Stomach (tissue), 19 donors: Measurements from ENCODE around the gene ARG2. TPM values are rescaled to one million over a fixed set of nuclear protein-coding genes. Genes with fewer than 3 reads are reported as not detected.

Experiments used
- DNase-seq, 2 donors: peaks; one replicate each; pipeline versions ENCODE4 v3.0.0 to v3.0.0-alpha.2; 2013 to 2019
- H3K27ac ChIP-seq, 5 donors: fragments of 200-600 bp in 4 of 5; sonication (generic) in 4 of 5; one replicate each; pipeline ENCODE4 v1.5.1; 2013 to 2019; ENCODE audit warnings: mild to moderate bottlenecking in 1 of 5, moderate library complexity in 1 of 5
- H3K27me3 ChIP-seq, 3 donors: fragments of 200-600 bp; sonication (generic); one replicate each; pipeline ENCODE4 v1.5.1; 2017 to 2019; ENCODE audit warnings: mixed run types in 1 of 3
- H3K36me3 ChIP-seq, 4 donors: fragments of 200-600 bp; sonication (generic); 1 replicate in 3 of 4; 2 replicates in 1 of 4; pipeline ENCODE4 v1.5.1; 2016 to 2019
- H3K4me1 ChIP-seq, 4 donors: fragments of 200-600 bp; sonication (generic); one replicate each; pipeline ENCODE4 v1.5.1; 2016 to 2019
- H3K4me3 ChIP-seq, 4 donors: fragments of 200-600 bp; sonication (generic) in 3 of 4; one replicate each; pipeline ENCODE4 v1.5.1; 2016 to 2019; ENCODE audit warnings: mild to moderate bottlenecking in 1 of 4
- H3K9me3 ChIP-seq, 4 donors: fragments of 200-600 bp; sonication (generic); one replicate each; pipeline ENCODE4 v1.5.1; 2016 to 2019
- CTCF ChIP-seq, 7 experiments: fragments of 450-650 bp in 4 of 7; fragments of 200-600 bp in 3 of 7; sonication (generic) in 3 of 7; IDR thresholded peaks; one replicate each; pipeline ENCODE4 v1.5.1; 2016 to 2019; ENCODE audit warnings: antibody characterized with exemption in 7 of 7, control low read depth in 2 of 7, mild to moderate bottlenecking in 1 of 7
- EP300 ChIP-seq: sonication (generic); formaldehyde crosslinking; IDR thresholded peaks from one replicate; pipeline ENCODE4 v1.6.1; 2017; ENCODE audit warnings: antibody characterized with exemption
- POLR2A ChIP-seq, 4 donors: fragments of 450-650 bp; IDR thresholded peaks; one replicate each; pipeline ENCODE4 v1.6.1; 2016; ENCODE audit warnings: antibody characterized with exemption in 4 of 4, control low read depth in 2 of 4, mild to moderate bottlenecking in 1 of 4, moderate library complexity in 1 of 4
- POLR2AphosphoS5 ChIP-seq, 3 donors: sonication (generic); formaldehyde crosslinking; IDR thresholded peaks; one replicate each; pipeline ENCODE4 v1.6.1; 2016; ENCODE audit warnings: antibody characterized with exemption in 3 of 3
- WGBS, 5 donors: extraction: QIAGEN DNeasy Blood & Tissue Kit in 3 of 5; methylation state at CpG; one replicate each; pipeline versions ENCODE4 v1.1.5 to v1.1.7; 2013 to 2018; 5-methylcytosine and 5-hydroxymethylcytosine counted together
- intact Hi-C: fragments of 100-400 bp; cut with DNase I; formaldehyde crosslinking; loops from one replicate; pipeline ENCODE4 v1.15.1; 2023; ENCODE audit warnings: low total_unique reads
- long read RNA-seq, 10 donors: transcript quantifications; one replicate each; lab custom pipeline, GENCODE V29; 2026
- polyA plus RNA-seq, 3 donors: library from polyadenylated mRNA; stranded (reverse); fragments of 200-250 nt; gene quantifications; one replicate each; pipeline ENCODE4 v1.2.3, GENCODE V29; 2013
- total RNA-seq, 5 donors: library from RNA; depleted of rRNA; stranded (reverse); fragments of >200 nt; gene quantifications; one replicate each; pipeline versions ENCODE4 v1.1.0 to v1.2.3, GENCODE V29; 2014 to 2016
- donor health status: healthy with polysubstance abuse.
- donor health status: Bipolar disorder and iron deficiency.
- donor health status: healthy.

The ARG2 gene
- total RNA-seq: 1 to 10 TPM in 4 of 5 donors, not detected in 1; 1.2 to 9.4 (median 3.9) TPM
- 1 to 10 TPM; 2.6 to 4.9 (median 4.0) TPM for polyA plus RNA-seq
- long read RNA-seq, donor 1: 0 reads
- long read RNA-seq, donor 2, partial matches to known transcripts: 62 of 130 reads
- long read RNA-seq, donor 2, other reads (novel, unspliced or antisense): 68 of 130 reads
- long read RNA-seq, donor 3: 0 reads
- long read RNA-seq, donor 4: 0 reads
- long read RNA-seq, donor 5, partial matches to known transcripts: 22 of 49 reads
- long read RNA-seq, donor 5, other reads (novel, unspliced or antisense): 25 of 49 reads
- long read RNA-seq, donor 6: 0 reads
- long read RNA-seq, donor 7: 0 reads
- long read RNA-seq, donor 8, partial matches to known transcripts: 59 of 101 reads
- long read RNA-seq, donor 8, other reads (novel, unspliced or antisense): 42 of 101 reads
- long read RNA-seq, donor 9, partial matches to known transcripts: 0 of 4 reads
- long read RNA-seq, donor 9, other reads (novel, unspliced or antisense): 0 of 4 reads
- long read RNA-seq, donor 10, partial matches to known transcripts: 33 of 46 reads
- long read RNA-seq, donor 10, other reads (novel, unspliced or antisense): 13 of 46 reads

- WGBS, 5 donors: 0 to 1% (median 1%) methylated on average over 19 to 62 of the region's 62 CpGs
- intact Hi-C loops: loop anchor here (10.0 kb wide), 1 partner anchor 45 kb away; no protein-coding TSS in a partner anchor
- peak within 1 kb of the TSS; percentile 52 to 72 (median 62) for H3K4me3 ChIP-seq
- H3K9me3 ChIP-seq: no peaks in the 10 kb centered on the region
- TF ChIP-seq POLR2AphosphoS5 (IDR thresholded peaks at IDR 0.05) (peak; percentile 65 to 89 (median 76)), CTCF (IDR thresholded peaks at IDR 0.05) (peak in 2 of 7 experiments; percentile 11 to 12), EP300 (no peak), POLR2A (IDR thresholded peaks at IDR 0.05) (peak in 2 of 4 donors; percentile 4 to 51)
- no peaks in the 10 kb centered on the region for H3K36me3 ChIP-seq
- no peaks in the 10 kb centered on the region for H3K27me3 ChIP-seq
- H3K4me1 ChIP-seq: peaks cover 6 to 40% (median 18%) of the 10 kb centered on the region in 4 donors
- H3K27ac ChIP-seq: peak within 1 kb of the TSS; percentile 76 to 92 (median 81)
- peak; percentile 99 to 100 for DNase-seq
Observed at GRCh38 chr14:67619446-67620216, at the start of gene ARG2. TSS of gene ARG2 (plus strand) at chr14:67619920. CDS start at chr14:67619978, 58 bp downstream.

DNA sequence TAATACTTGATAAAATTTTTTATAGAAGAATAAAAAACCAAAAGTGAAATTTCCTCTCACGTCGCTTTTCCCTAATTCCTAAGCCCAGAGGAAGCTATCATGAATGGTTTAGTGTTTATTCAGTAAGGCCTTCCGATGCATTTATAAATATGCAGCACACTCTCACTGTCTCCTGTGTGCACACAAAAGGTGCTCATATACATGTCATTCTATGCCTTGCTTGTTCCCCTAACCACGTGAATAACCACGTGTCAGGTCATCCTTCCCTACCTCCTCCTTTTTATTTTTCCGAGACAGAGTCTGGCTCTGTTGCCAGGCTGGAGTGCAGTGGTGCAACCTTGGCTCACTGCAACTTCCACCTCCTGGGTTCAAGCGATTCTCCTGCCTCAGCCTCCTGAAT, 49.3 kb upstream of the ARG2 start:
- DNase-seq: no peak
- no peaks in the 10 kb centered on the region for H3K9me3 ChIP-seq
- TF ChIP-seq EP300: no peak
- no peak for TF ChIP-seq CTCF (IDR thresholded peaks at IDR 0.05)
- TF ChIP-seq POLR2A (IDR thresholded peaks at IDR 0.05): no peak
- no peak for TF ChIP-seq POLR2AphosphoS5 (IDR thresholded peaks at IDR 0.05)
- no peak overlapping the region for H3K27ac ChIP-seq
- H3K36me3 ChIP-seq: peaks cover under 1 to 28% (median 18%) of the 10 kb centered on the region in 4 donors
- WGBS, 5 donors: 82 to 91% (median 84%) methylated on average over 7 of the region's 7 CpGs
- H3K27me3 ChIP-seq: no peaks in the 10 kb centered on the region
- intact Hi-C loops: no loop called here
- H3K4me3 ChIP-seq: no peak overlapping the region
- H3K4me1 ChIP-seq: peaks cover 0 to 8% (median 3%) of the 10 kb centered on the region in 4 donors

GRCh38 chr14:67571275-67571990, 48.3 kb upstream of the ARG2 start:
- no peak overlapping the region for H3K27ac ChIP-seq
- WGBS, 5 donors: 32 to 51% (median 46%) methylated on average over 11 to 14 of the region's 14 CpGs
- intact Hi-C loops: no loop called here
- H3K36me3 ChIP-seq: peaks cover 3 to 33% (median 27%) of the 10 kb centered on the region in 4 donors
- no peak overlapping the region for H3K4me3 ChIP-seq
- TF ChIP-seq POLR2A (IDR thresholded peaks at IDR 0.05) (no peak), POLR2AphosphoS5 (IDR thresholded peaks at IDR 0.05) (peak in 1 of 3 donors; percentile 23), EP300 (no peak), CTCF (IDR thresholded peaks at IDR 0.05) (peak in 5 of 7 experiments; percentile 79 to 86 (median 84))
- peak; percentile 71 to 85 for DNase-seq
- no peaks in the 10 kb centered on the region for H3K27me3 ChIP-seq
- peaks cover 0 to 8% (median 3%) of the 10 kb centered on the region in 4 donors for H3K4me1 ChIP-seq
- H3K9me3 ChIP-seq: no peaks in the 10 kb centered on the region
